Mucosa of descending colon (tissue), 3 donors: ENCODE measurements around the gene ARIH1. TPM values are rescaled to one million over a fixed set of nuclear protein-coding genes. Genes with fewer than 3 reads are reported as not detected.

Experiments
- ATAC-seq: fragments of 200-7000 bp; cut with Tn5 transposase; one replicate; pipeline ENCODE4 v1.9.1; 2020; ENCODE audit warnings: mild to moderate bottlenecking, moderate library complexity
- DNase-seq, 3 donors: peaks; one replicate each; pipeline ENCODE4 v3.0.0-alpha.2; 2020
- H3K36me3 ChIP-seq: fragments of 200-600 bp; one replicate; pipeline ENCODE4 v1.8.0; 2021; ENCODE audit warnings: low read depth, mild to moderate bottlenecking
- H3K4me1 ChIP-seq: fragments of 200-600 bp; one replicate; pipeline ENCODE4 v1.8.0; 2021; ENCODE audit warnings: low read depth, mild to moderate bottlenecking
- H3K4me3 ChIP-seq: fragments of 200-600 bp; one replicate; pipeline ENCODE4 v1.8.0; 2021; ENCODE audit warnings: mild to moderate bottlenecking
- H3K9me3 ChIP-seq: fragments of 200-600 bp; one replicate; pipeline ENCODE4 v1.8.0; 2021; ENCODE audit warnings: mild to moderate bottlenecking
- CTCF ChIP-seq: fragments of 200-600 bp; IDR thresholded peaks from one replicate; pipeline ENCODE4 v1.8.0; 2022; ENCODE audit warnings: antibody characterized with exemption, mild to moderate bottlenecking
- intact Hi-C, 2 donors: fragments of 100-400 bp; cut with DNase I in 1 of 2; cut with micrococcal nuclease in 1 of 2; formaldehyde crosslinking; loops; one replicate each; pipeline versions ENCODE4 v1.11.0 to v1.11.1; 2022; cut with DNase I, micrococcal nuclease
- total RNA-seq, 3 donors: library from RNA; stranded (reverse); fragmentation: NEBNext Ultra II Directional in 2 of 3; extraction: Animal tissue kit (Norgen Biotek cat#: 25700) in 2 of 3; gene quantifications; one replicate each; pipeline versions ENCODE4 v1.2.1 to v1.2.4, GENCODE V29; 2021 to 2023
- donor health status: DM: no; HTN: no; CAD: no; lungs with moderate emphysema.
- donor health status: DM: no; HTN: no; CAD: no.
- donor health status: DM: no; HTN: yes; CAD: no.

The ARIH1 gene
- total RNA-seq, 3 donors from 2014 or later: 109 to 205 (median 118) TPM

GRCh38 chr15:72509484-72509883 is 35.4 kb downstream of the ARIH1 start:
- Histone ChIP-seq H3K9me3 (no peaks in the 10 kb centered on the region), H3K4me3 (no peak overlapping the region), H3K36me3 (no peaks in the 10 kb centered on the region), H3K4me1 (no peaks in the 10 kb centered on the region)
- no peak for TF ChIP-seq CTCF
- ATAC-seq (no peak), DNase-seq (no peak)
- intact Hi-C loops: no loop called here

- ATAC-seq: no peak
- H3K9me3 ChIP-seq: no peaks in the 10 kb centered on the region
- peaks cover 9% of the 10 kb centered on the region for H3K4me1 ChIP-seq
- no peak for DNase-seq
- intact Hi-C loops: no loop called here
- H3K4me3 ChIP-seq: no peak overlapping the region
- no peaks in the 10 kb centered on the region for H3K36me3 ChIP-seq
- TF ChIP-seq CTCF: no peak
Measured at GRCh38 chr15:72511536-72511935, 37.4 kb downstream of the ARIH1 start.

- DNase-seq (no peak), ATAC-seq (no peak)
- Histone ChIP-seq H3K9me3 (no peaks in the 10 kb centered on the region), H3K4me1 (peaks cover 9% of the 10 kb centered on the region), H3K4me3 (no peak overlapping the region), H3K36me3 (no peaks in the 10 kb centered on the region)
- intact Hi-C loops: no loop called here
- TF ChIP-seq CTCF: no peak
Measured at GRCh38 chr15:72515591-72516389, 41.7 kb downstream of the ARIH1 start.

- H3K9me3 ChIP-seq: no peaks in the 10 kb centered on the region
- TF ChIP-seq CTCF: no peak
- H3K4me1 ChIP-seq: peaks cover 9% of the 10 kb centered on the region
- DNase-seq (no peak), ATAC-seq (no peak)
- H3K36me3 ChIP-seq: no peaks in the 10 kb centered on the region
- intact Hi-C loops: no loop called here
- H3K4me3 ChIP-seq: no peak overlapping the region
Measured at GRCh38 chr15:72516777-72517176, 42.6 kb downstream of the ARIH1 start.

GRCh38 chr15:72521682-72522081 is 47.6 kb downstream of the ARIH1 start:
- intact Hi-C loops: no loop called here
- no peak for ATAC-seq
- H3K4me1 ChIP-seq: no peaks in the 10 kb centered on the region
- H3K9me3 ChIP-seq: no peaks in the 10 kb centered on the region
- H3K36me3 ChIP-seq: no peaks in the 10 kb centered on the region
- no peak for DNase-seq
- no peak for TF ChIP-seq CTCF
- no peak overlapping the region for H3K4me3 ChIP-seq
